Measurements from ENCODE around the gene NPIPB2.
"Not testable (repeated sequence)": the region's sequence is repeated elsewhere in the genome, so short reads cannot be mapped to it uniquely, and the experiment has no call there.

The NPIPB2 gene

GRCh38 chr16:11979013-11979672, 37.3 kb upstream of the NPIPB2 start:
- H3K4me3 ChIP-seq (ENCODE audit: low read length): no peak overlapping the region
- no peak for TF ChIP-seq CTCF (IDR thresholded peaks at IDR 0.05; ENCODE audit: insufficient read depth, low read depth, low read length, missing control alignments)
- DNase-seq (ENCODE audit: low read depth): no peak

GRCh38 chr16:11978080-11978479, 36.2 kb upstream of the NPIPB2 start:
- TF ChIP-seq CTCF (IDR thresholded peaks at IDR 0.05; ENCODE audit: insufficient read depth, low read depth, low read length, missing control alignments): no peak
- no peak for DNase-seq (ENCODE audit: low read depth)
- no peak overlapping the region for H3K4me3 ChIP-seq (ENCODE audit: low read length)

- TF ChIP-seq CTCF (IDR thresholded peaks at IDR 0.05; ENCODE audit: insufficient read depth, low read depth, low read length, missing control alignments): no peak
- peak; percentile 77 for DNase-seq (ENCODE audit: low read depth)
- peak overlapping the region; percentile 75 for H3K4me3 ChIP-seq (ENCODE audit: low read length)
Observed at GRCh38 chr16:11977376-11978041, 35.7 kb upstream of the NPIPB2 start.

- TF ChIP-seq CTCF (IDR thresholded peaks at IDR 0.05; ENCODE audit: insufficient read depth, low read depth, low read length, missing control alignments): no peak
- DNase-seq (ENCODE audit: low read depth): no peak
- peak overlapping the region; percentile 75 for H3K4me3 ChIP-seq (ENCODE audit: low read length)
Observed at GRCh38 chr16:11976850-11977375, 35.1 kb upstream of the NPIPB2 start.

- H3K4me3 ChIP-seq (ENCODE audit: low read length): no peak overlapping the region
- peak; percentile 55 for DNase-seq (ENCODE audit: low read depth)
Observed at GRCh38 chr16:11973070-11973469, 31.2 kb upstream of the NPIPB2 start.

DNA sequence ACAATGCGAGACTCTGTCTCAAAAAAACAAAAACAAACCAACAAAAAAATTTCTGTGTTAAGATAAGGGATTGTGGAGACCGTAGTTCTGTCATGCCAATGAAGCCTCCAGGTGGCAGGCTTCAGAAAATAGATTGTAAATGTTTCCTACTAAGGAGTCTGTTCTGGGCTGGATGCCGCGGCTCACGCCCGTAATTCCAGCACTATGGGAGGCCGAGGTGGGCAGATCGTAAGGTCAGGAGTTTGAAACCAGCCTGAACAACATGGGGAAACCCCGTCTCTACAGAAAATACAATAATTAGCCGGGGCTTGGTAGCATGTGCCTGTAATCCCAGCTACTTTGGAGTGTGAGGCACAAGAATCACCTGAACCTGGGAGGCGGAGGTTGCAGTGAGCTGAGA, 30.3 kb upstream of the NPIPB2 start:
- no peak for DNase-seq (ENCODE audit: low read depth)
- no peak overlapping the region for H3K4me3 ChIP-seq (ENCODE audit: low read length)
- TF ChIP-seq CTCF (IDR thresholded peaks at IDR 0.05; ENCODE audit: insufficient read depth, low read depth, low read length, missing control alignments): peak; percentile 6

More at GRCh38 chr16:11973070-11973469, 31.2 kb upstream of the NPIPB2 start:
- no peak for TF ChIP-seq CTCF (IDR thresholded peaks at IDR 0.05; ENCODE audit: insufficient read depth, low read depth, low read length, missing control alignments)

GRCh38 chr16:11970292-11970691, 28.4 kb upstream of the NPIPB2 start:
- not testable (repeated sequence) for DNase-seq (ENCODE audit: low read depth)

More at GRCh38 chr16:11970292-11970691, 28.4 kb upstream of the NPIPB2 start:
- not testable (repeated sequence) for H3K4me3 ChIP-seq (ENCODE audit: low read length)
